Skeletal muscle satellite cell (primary cell): ENCODE data around the gene EDN2.

Source experiments
- H3K27me3 ChIP-seq: 2 replicates; pipeline ENCODE4 v1.7.0; 2013; ENCODE audit warnings: low read length; ENCODE audit not compliant: control insufficient read depth, insufficient read depth
- H3K36me3 ChIP-seq: 2 replicates; pipeline ENCODE4 v1.7.0; 2013; ENCODE audit warnings: mild to moderate bottlenecking, control low read depth, low read length; ENCODE audit not compliant: insufficient read depth
- H3K4me1 ChIP-seq: 2 replicates; pipeline ENCODE4 v1.7.0; 2013; ENCODE audit warnings: low read length; ENCODE audit not compliant: control insufficient read depth, insufficient read depth
- H3K4me2 ChIP-seq: 2 replicates; pipeline ENCODE4 v1.7.0; 2013; ENCODE audit warnings: mild to moderate bottlenecking, low read length
- H3K4me3 ChIP-seq: 2 replicates; pipeline ENCODE4 v1.7.0; 2013; ENCODE audit warnings: low read length
- H3K9ac ChIP-seq: 2 replicates; pipeline ENCODE4 v1.7.0; 2013; ENCODE audit warnings: mild to moderate bottlenecking, low read depth, low read length, moderate library complexity
- H3K9me3 ChIP-seq: replicated peaks from 2 replicates; pipeline ENCODE4 v1.7.0; 2013; ENCODE audit warnings: mild to moderate bottlenecking, control low read depth, low read length

The EDN2 gene

DNA sequence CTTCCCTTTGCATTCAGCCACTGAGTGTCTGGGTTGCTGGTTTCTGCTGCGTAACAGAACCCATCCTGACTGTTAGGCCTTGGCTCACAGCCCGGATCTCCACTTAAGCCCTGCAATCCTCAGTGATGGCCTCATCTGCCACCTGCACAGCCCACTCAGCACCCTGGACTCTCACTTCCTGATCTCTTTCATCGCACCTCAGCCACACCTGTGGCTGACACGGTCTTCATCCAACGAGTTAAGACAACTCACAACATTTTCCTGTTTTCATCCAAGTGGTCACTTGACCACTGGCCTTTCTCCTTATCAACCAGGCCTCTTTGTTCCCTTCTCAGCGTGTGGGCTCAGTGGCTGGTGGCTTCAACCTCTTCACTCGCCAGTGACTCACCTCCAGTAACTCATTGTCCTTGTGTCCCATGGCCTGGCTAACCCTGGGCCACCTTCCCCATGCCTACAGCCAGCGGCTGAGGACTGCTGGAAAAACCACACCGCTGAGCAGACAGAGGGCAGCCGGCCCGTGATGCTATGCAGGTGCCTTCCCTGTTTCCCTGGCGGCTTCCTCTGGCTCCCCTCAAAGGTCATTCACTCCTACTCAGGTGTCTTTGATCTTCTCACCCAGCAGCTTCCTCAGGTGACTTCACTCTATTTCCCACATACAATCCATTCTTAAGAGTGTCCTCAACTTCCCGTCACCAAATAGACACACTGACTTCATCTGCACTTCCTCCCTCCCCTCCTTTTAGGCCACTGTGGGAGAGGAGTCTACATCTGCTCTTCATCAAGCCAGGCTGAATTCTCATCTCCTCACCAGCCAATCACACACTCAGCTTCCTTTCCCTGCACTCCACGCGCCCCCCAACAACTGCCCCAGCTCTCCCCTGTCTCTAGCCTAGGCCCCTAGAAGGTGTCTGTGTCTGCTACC, 19.9 kb upstream of the EDN2 start:
- Histone ChIP-seq H3K4me1 (peaks cover 24% of the 10 kb centered on the region), H3K9ac (no peak overlapping the region), H3K27me3 (peaks cover 4% of the 10 kb centered on the region), H3K36me3 (no peaks in the 10 kb centered on the region), H3K9me3 (no peaks in the 10 kb centered on the region), H3K4me3 (no peak overlapping the region), H3K4me2 (no peak overlapping the region)

- no peak overlapping the region for H3K4me3 ChIP-seq
- H3K27me3 ChIP-seq: peaks cover 4% of the 10 kb centered on the region
- H3K9me3 ChIP-seq: no peaks in the 10 kb centered on the region
- no peak overlapping the region for H3K4me2 ChIP-seq
- no peaks in the 10 kb centered on the region for H3K36me3 ChIP-seq
- H3K4me1 ChIP-seq: peaks cover 31% of the 10 kb centered on the region
- no peak overlapping the region for H3K9ac ChIP-seq
These were observed 19.1 kb upstream of the EDN2 start for GRCh38 chr1:41503538-41504113.

DNA sequence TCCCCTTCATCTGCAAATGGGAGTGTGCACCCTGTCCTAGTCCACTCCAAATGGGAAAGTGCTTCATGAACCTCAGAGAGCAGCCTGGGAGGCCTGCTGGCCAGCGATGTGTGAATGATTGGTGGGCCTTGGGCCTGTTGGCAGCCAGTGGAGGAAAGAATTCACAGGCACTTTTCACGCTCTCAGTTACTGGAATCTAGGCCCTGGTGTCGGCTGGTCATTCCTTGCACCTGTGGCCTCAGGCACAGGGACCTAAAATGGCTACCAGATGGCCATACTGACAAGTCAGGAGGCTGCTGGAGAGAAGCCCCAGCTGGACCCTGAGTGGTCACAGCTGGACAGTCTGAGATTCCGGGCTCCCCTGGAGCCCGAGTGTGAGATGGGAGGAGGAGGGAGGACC, 18.4 kb upstream of the EDN2 start:
- H3K27me3 ChIP-seq: peaks cover 4% of the 10 kb centered on the region
- H3K36me3 ChIP-seq: no peaks in the 10 kb centered on the region
- no peak overlapping the region for H3K9ac ChIP-seq
- H3K4me2 ChIP-seq: no peak overlapping the region
- H3K4me1 ChIP-seq: peaks cover 39% of the 10 kb centered on the region
- no peaks in the 10 kb centered on the region for H3K9me3 ChIP-seq
- no peak overlapping the region for H3K4me3 ChIP-seq

DNA sequence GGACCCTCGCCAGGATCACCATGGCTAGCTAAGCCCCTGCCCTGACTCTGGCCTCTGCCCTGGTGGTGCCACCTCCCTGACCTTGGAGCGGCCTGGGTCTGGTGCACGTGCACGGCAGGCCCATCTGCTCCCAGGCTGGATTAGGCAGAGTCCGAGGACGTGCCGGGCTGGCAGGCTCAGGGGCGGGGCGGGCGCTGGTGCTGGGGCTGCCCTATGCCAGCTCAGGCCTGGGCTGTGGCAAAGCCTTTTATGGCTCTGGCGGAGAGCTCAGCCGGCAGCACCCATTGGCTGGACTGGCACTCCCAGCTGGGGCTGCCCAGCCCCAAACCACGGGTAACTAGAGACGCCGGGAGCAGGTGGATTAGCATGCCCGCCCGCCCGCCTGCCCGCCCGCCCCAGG, 17.1 kb upstream of the EDN2 start:
- Histone ChIP-seq H3K27me3 (no peaks in the 10 kb centered on the region), H3K4me3 (no peak overlapping the region), H3K4me1 (peaks cover 47% of the 10 kb centered on the region), H3K36me3 (no peaks in the 10 kb centered on the region), H3K4me2 (no peak overlapping the region), H3K9me3 (no peaks in the 10 kb centered on the region), H3K9ac (no peak overlapping the region)

DNA sequence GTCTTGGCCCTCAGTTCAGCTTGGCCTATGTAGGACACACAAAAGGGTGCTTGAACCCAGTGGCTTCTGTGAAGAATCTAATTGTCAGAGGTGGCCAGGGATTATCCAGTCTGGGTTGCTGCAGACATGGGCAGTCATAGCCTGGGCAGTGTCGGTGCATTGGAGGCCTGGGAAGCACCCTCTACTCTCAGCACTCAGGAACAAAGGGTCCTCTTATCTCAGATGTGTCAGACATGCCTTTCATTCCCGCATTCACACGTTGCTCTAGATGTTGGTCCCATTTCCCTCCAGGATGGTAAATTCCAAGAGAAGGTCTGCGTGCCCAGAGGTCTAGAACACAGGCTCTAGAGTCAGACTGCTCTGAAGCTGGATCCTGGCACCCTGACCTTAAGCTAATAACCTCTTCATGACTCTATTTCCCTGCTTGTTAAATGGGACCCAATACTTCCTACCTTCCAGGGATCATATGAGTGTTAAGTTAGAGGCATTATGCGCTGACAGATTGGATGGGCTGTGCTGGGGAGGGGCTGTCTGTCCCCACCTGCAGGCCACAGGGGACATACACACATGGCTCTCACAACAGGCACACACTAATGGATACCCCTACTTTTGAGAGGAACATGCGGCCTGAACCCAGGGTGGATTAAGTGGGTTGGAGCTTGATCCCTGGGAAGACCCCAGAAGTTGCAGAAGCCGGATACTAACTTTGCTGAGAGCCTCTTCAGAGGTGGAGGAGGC, 16.5 kb upstream of the EDN2 start:
- no peak overlapping the region for H3K9ac ChIP-seq
- no peaks in the 10 kb centered on the region for H3K9me3 ChIP-seq
- H3K4me3 ChIP-seq: no peak overlapping the region
- H3K4me2 ChIP-seq: no peak overlapping the region
- no peaks in the 10 kb centered on the region for H3K36me3 ChIP-seq
- H3K4me1 ChIP-seq: peaks cover 54% of the 10 kb centered on the region
- no peaks in the 10 kb centered on the region for H3K27me3 ChIP-seq

DNA sequence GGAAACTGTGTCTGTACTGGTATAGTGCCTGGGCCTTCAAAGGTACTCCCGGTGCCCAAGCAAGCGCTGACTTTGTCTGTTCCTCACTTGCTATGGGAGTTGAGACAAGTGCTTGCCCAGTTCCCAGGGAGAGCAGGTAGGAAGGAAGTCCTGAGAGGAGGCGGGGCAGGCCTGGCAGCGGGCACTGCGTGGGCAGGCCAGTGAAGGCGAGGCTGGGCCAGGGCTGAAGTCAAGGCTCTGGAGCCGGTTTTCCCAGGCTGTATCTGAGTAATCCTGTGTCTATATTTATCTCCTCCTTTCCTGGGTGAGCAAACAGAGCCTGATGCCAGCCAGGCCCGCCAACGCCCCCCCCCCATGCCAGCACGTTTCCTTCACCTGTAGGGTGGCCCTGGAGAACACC, 15.9 kb upstream of the EDN2 start:
- H3K4me2 ChIP-seq: peak overlapping the region; percentile 17
- no peak overlapping the region for H3K4me3 ChIP-seq
- H3K27me3 ChIP-seq: no peaks in the 10 kb centered on the region
- no peaks in the 10 kb centered on the region for H3K36me3 ChIP-seq
- H3K9ac ChIP-seq: no peak overlapping the region
- H3K4me1 ChIP-seq: peaks cover 59% of the 10 kb centered on the region
- no peaks in the 10 kb centered on the region for H3K9me3 ChIP-seq

- Histone ChIP-seq H3K4me1 (peaks cover 65% of the 10 kb centered on the region), H3K9ac (no peak overlapping the region)
These were observed 15.1 kb upstream of the EDN2 start for GRCh38 chr1:41499591-41499990.

GRCh38 chr1:41498804-41499203, 14.3 kb upstream of the EDN2 start:
- H3K36me3 ChIP-seq: no peaks in the 10 kb centered on the region
- H3K27me3 ChIP-seq: no peaks in the 10 kb centered on the region
- peak overlapping the region; percentile 44 for H3K4me2 ChIP-seq
- H3K4me3 ChIP-seq: no peak overlapping the region
- peaks cover 65% of the 10 kb centered on the region for H3K4me1 ChIP-seq
- H3K9ac ChIP-seq: no peak overlapping the region
- no peaks in the 10 kb centered on the region for H3K9me3 ChIP-seq

More at GRCh38 chr1:41499591-41499990, 15.1 kb upstream of the EDN2 start:
- Histone ChIP-seq H3K4me2 (no peak overlapping the region), H3K36me3 (no peaks in the 10 kb centered on the region), H3K27me3 (no peaks in the 10 kb centered on the region), H3K9me3 (no peaks in the 10 kb centered on the region), H3K4me3 (no peak overlapping the region)

- Histone ChIP-seq H3K4me3 (no peak overlapping the region), H3K27me3 (no peaks in the 10 kb centered on the region), H3K36me3 (no peaks in the 10 kb centered on the region), H3K4me2 (peak overlapping the region; percentile 44), H3K4me1 (peaks cover 67% of the 10 kb centered on the region), H3K9ac (no peak overlapping the region), H3K9me3 (no peaks in the 10 kb centered on the region)
These were observed 13.9 kb upstream of the EDN2 start for GRCh38 chr1:41498391-41498790.

DNA sequence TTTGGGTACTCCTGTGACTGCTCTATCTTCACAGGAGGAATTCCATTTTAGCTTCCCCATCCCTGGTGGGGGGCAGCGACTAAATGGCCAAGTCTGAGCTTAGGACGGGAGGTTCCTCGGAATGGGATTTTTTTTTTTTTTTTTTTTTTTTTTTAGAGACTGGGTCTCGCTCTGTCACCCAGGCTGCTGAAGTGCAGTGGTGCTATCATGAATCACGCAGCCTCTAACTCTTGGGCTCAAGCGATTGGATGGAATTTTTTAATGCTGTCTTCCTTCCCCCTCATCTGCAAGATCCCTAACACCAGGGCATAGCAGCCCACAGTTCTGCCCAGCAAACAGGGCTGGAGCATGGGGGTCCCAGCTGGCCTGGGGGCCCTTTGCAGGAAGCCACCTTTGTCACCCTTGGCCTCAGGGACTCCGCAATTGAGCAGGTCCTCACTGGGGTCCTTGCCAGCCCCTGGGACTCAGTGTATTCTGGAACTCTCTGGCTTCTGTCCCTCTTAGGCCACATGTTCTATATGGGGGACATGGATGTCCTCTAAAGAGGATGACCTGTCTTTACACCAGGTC, 13.1 kb upstream of the EDN2 start:
- Histone ChIP-seq H3K4me3 (no peak overlapping the region), H3K36me3 (no peaks in the 10 kb centered on the region), H3K9me3 (no peaks in the 10 kb centered on the region), H3K4me2 (no peak overlapping the region), H3K4me1 (peaks cover 76% of the 10 kb centered on the region), H3K27me3 (no peaks in the 10 kb centered on the region), H3K9ac (no peak overlapping the region)

DNA sequence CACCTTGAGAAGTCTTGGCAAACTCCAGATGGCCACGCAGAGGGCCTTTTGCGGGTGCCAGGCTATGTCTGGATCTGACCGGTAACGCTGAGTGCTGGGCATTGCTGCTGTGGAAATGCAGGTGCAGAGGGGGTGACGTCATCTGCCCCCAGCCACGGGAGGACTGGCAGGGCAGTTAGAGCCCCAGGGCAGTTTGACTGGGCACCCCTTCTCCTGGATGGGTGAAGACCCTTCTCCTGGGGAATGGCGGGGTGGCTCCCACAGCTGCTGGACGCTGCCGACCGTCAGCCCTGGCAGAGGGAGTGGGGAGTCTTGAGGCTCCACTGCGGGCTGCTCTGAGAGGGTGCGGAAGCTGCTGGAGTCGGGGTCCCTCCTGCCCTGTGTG, 12.6 kb upstream of the EDN2 start:
- Histone ChIP-seq H3K4me2 (no peak overlapping the region), H3K36me3 (no peaks in the 10 kb centered on the region), H3K4me1 (peaks cover 77% of the 10 kb centered on the region), H3K9ac (peak overlapping the region; percentile 86), H3K9me3 (no peaks in the 10 kb centered on the region), H3K27me3 (no peaks in the 10 kb centered on the region), H3K4me3 (no peak overlapping the region)
